ENCODE data around the gene TRIM66.

Gene TRIM66

DNA sequence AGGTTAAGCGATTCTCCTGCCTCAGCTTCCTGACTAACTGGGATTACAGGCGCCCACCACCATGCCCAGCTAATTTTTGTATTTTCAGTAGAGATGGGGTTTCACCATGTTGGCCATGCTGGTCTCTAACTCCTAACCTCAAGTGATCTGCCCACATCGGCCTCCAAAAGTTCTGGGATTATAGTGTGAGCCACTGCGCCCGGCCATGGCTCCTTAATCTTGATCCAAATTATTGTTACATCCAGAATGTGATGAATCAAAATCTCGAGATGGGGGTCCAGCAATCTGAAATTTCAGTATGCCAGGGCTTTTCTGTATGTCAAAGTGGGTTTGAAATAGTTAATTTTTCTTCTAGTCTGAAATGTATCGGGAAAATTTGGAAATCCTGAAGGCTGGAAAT lies 3.9 kb upstream of the TRIM66 start:
- H3K4me3 ChIP-seq (replicated peaks; ENCODE audit: insufficient read depth, low read length) = no peak overlapping the region

DNA sequence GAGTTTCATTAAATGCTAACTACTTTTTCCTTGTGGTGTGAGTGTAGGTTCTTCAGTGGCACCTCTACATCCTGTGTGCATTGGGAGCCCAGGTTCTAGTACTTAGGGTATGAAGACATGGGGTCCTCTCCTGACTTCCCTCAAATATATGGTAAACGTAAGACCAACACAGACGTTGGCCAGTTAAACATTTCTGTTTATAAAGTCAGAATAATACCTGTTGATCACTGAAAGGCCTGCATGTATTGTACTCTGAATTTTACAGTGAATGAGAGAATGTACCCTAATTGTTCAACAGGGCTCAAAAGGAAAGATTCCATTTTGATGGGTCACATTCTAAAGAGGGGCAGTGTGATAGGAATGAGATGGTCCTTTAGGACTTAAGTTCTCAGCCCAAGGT lies 3.4 kb upstream of the TRIM66 start:
- DNase-seq (ENCODE audit: low read depth in 1 of 2, low spot score in 1 of 2) = no peak
- Histone ChIP-seq H3K4me3 (replicated peaks; ENCODE audit: insufficient read depth, low read length) (peak overlapping the region; percentile 66), H3K27ac (replicated peaks) (peak overlapping the region; percentile 99), H3K27me3 (ENCODE audit: insufficient read depth, poor library complexity, severe bottlenecking) (no peaks in the 10 kb centered on the region)
- TF ChIP-seq, protein P1, sequence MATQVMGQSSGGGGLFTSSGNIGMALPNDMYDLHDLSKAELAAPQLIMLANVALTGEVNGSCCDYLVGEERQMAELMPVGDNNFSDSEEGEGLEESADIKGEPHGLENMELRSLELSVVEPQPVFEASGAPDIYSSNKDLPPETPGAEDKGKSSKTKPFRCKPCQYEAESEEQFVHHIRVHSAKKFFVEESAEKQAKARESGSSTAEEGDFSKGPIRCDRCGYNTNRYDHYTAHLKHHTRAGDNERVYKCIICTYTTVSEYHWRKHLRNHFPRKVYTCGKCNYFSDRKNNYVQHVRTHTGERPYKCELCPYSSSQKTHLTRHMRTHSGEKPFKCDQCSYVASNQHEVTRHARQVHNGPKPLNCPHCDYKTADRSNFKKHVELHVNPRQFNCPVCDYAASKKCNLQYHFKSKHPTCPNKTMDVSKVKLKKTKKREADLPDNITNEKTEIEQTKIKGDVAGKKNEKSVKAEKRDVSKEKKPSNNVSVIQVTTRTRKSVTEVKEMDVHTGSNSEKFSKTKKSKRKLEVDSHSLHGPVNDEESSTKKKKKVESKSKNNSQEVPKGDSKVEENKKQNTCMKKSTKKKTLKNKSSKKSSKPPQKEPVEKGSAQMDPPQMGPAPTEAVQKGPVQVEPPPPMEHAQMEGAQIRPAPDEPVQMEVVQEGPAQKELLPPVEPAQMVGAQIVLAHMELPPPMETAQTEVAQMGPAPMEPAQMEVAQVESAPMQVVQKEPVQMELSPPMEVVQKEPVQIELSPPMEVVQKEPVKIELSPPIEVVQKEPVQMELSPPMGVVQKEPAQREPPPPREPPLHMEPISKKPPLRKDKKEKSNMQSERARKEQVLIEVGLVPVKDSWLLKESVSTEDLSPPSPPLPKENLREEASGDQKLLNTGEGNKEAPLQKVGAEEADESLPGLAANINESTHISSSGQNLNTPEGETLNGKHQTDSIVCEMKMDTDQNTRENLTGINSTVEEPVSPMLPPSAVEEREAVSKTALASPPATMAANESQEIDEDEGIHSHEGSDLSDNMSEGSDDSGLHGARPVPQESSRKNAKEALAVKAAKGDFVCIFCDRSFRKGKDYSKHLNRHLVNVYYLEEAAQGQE (IDR thresholded peaks at IDR 0.05; ENCODE audit: insufficient replicate concordance, low read depth) = no peak
- TF ChIP-seq SPI1 (IDR thresholded peaks at IDR 0.05; ENCODE audit: borderline replicate concordance, low read depth) = no peak
- TF ChIP-seq GABPA (IDR thresholded peaks at IDR 0.05; ENCODE audit: low read depth) = no peak
- TF ChIP-seq, protein P2, sequence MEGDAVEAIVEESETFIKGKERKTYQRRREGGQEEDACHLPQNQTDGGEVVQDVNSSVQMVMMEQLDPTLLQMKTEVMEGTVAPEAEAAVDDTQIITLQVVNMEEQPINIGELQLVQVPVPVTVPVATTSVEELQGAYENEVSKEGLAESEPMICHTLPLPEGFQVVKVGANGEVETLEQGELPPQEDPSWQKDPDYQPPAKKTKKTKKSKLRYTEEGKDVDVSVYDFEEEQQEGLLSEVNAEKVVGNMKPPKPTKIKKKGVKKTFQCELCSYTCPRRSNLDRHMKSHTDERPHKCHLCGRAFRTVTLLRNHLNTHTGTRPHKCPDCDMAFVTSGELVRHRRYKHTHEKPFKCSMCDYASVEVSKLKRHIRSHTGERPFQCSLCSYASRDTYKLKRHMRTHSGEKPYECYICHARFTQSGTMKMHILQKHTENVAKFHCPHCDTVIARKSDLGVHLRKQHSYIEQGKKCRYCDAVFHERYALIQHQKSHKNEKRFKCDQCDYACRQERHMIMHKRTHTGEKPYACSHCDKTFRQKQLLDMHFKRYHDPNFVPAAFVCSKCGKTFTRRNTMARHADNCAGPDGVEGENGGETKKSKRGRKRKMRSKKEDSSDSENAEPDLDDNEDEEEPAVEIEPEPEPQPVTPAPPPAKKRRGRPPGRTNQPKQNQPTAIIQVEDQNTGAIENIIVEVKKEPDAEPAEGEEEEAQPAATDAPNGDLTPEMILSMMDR (IDR thresholded peaks at IDR 0.05; ENCODE audit: insufficient read depth, low read length) = no peak
- no peak; the same call in 1 of the 2 replicates for TF ChIP-seq POLR2AphosphoS5 (IDR thresholded peaks at IDR 0.05; ENCODE audit: low read depth)

More for the DNA sequence above, 3.9 kb upstream of the TRIM66 start:
- DNase-seq (ENCODE audit: low read depth in 1 of 2, low spot score in 1 of 2) = no peak
- TF ChIP-seq, protein P2 (IDR thresholded peaks at IDR 0.05; ENCODE audit: insufficient read depth, low read length) = no peak
- TF ChIP-seq, protein P1 (IDR thresholded peaks at IDR 0.05; ENCODE audit: insufficient replicate concordance, low read depth) = no peak
- TF ChIP-seq SPI1 (IDR thresholded peaks at IDR 0.05; ENCODE audit: borderline replicate concordance, low read depth) (no peak), POLR2AphosphoS5 (IDR thresholded peaks at IDR 0.05; ENCODE audit: low read depth) (0 out of 2 replicates have a peak, but pooled peaks have one; percentile 15), GABPA (IDR thresholded peaks at IDR 0.05; ENCODE audit: low read depth) (no peak)
- Histone ChIP-seq H3K27me3 (ENCODE audit: insufficient read depth, poor library complexity, severe bottlenecking) (no peaks in the 10 kb centered on the region), H3K27ac (replicated peaks) (peak overlapping the region; percentile 99)

DNA sequence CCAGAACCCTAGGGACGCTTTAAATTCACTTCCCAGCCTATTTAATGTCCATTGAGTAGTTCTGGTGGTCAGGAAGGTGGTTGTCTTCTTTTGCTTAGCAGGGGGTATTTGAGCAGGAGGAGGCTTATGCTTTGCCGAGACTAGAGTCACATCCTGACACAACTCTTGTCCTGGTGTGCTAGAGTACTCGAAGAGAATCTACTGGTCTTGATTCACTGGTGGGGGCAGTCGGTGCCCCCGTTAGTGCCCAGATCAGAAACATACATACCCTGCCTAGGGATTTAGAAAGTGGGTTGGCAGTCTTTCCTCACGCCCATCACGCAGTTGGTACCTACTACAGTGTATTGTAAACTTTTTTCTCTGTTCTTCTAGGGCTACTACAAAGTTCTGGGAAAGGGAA lies 2.8 kb upstream of the TRIM66 start:
- no peak for DNase-seq (ENCODE audit: low read depth in 1 of 2, low spot score in 1 of 2)
- Histone ChIP-seq H3K4me3 (replicated peaks; ENCODE audit: insufficient read depth, low read length) (peak overlapping the region; percentile 66), H3K27ac (replicated peaks) (peak overlapping the region; percentile 99), H3K27me3 (ENCODE audit: insufficient read depth, poor library complexity, severe bottlenecking) (no peaks in the 10 kb centered on the region)
- TF ChIP-seq, protein P1 (IDR thresholded peaks at IDR 0.05; ENCODE audit: insufficient replicate concordance, low read depth) = no peak
- no peak for TF ChIP-seq SPI1 (IDR thresholded peaks at IDR 0.05; ENCODE audit: borderline replicate concordance, low read depth)
- TF ChIP-seq, protein P2 (IDR thresholded peaks at IDR 0.05; ENCODE audit: insufficient read depth, low read length) = no peak
- TF ChIP-seq POLR2AphosphoS5 (IDR thresholded peaks at IDR 0.05; ENCODE audit: low read depth) = no peak; the same call in 1 of the 2 replicates
- TF ChIP-seq GABPA (IDR thresholded peaks at IDR 0.05; ENCODE audit: low read depth) = no peak

All from HL-60 (cell line).